ENCODE data around the gene CD27. TPM values are rescaled to one million over a fixed set of nuclear protein-coding genes. Genes with fewer than 3 reads are reported as not detected.
A peak's percentile ranks its signal among the peaks of the same experiment; 100 is the strongest.
"Not testable (repeated sequence)": the region's sequence is repeated elsewhere in the genome, so short reads cannot be mapped to it uniquely, and the experiment has no call there.

Gene CD27
- total RNA-seq, 1 donor from 2014 or later, result 1.2 TPM

DNA sequence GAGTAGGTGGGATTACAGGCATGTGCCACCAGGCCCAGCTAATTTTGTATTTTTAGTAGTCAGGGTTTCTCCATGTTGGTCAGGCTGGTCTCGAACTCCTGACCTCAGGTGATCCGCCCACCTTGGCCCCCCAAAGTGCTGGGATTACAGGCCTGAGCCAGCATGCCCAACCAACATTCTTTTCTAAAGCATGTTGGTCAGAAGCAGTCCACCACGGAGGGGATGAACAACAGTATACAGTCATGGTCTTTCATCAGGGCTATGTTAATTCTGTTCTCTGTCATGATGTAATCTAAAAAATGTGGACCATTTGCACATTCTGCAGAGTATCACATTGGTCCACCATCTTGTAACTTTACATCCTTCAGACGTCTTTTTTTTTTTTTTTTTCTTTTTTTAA lies 44.7 kb downstream of the CD27 start:
- no peaks in the 10 kb centered on the region for H3K27me3 ChIP-seq
- no peak for DNase-seq (ENCODE audit: extremely low spot score in 2 of 2)
- peaks cover 13% of the 10 kb centered on the region for H3K4me1 ChIP-seq
- TF ChIP-seq POLR2A (IDR thresholded peaks at IDR 0.05) (no peak), POLR2AphosphoS5 (IDR thresholded peaks at IDR 0.05; ENCODE audit: insufficient read depth in 1 of 2, low read depth in 1 of 2) (no peak)
- TF ChIP-seq, protein P1, sequence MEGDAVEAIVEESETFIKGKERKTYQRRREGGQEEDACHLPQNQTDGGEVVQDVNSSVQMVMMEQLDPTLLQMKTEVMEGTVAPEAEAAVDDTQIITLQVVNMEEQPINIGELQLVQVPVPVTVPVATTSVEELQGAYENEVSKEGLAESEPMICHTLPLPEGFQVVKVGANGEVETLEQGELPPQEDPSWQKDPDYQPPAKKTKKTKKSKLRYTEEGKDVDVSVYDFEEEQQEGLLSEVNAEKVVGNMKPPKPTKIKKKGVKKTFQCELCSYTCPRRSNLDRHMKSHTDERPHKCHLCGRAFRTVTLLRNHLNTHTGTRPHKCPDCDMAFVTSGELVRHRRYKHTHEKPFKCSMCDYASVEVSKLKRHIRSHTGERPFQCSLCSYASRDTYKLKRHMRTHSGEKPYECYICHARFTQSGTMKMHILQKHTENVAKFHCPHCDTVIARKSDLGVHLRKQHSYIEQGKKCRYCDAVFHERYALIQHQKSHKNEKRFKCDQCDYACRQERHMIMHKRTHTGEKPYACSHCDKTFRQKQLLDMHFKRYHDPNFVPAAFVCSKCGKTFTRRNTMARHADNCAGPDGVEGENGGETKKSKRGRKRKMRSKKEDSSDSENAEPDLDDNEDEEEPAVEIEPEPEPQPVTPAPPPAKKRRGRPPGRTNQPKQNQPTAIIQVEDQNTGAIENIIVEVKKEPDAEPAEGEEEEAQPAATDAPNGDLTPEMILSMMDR (IDR thresholded peaks at IDR 0.05), result no peak
- H3K9me3 ChIP-seq, result no peaks in the 10 kb centered on the region
- peaks cover 0 to 6% of the 10 kb centered on the region in 2 donors for H3K36me3 ChIP-seq
- no peak overlapping the region for H3K4me3 ChIP-seq
- no peak overlapping the region for H3K27ac ChIP-seq
- intact Hi-C loops (cut with DNase I), result no loop called here

DNA sequence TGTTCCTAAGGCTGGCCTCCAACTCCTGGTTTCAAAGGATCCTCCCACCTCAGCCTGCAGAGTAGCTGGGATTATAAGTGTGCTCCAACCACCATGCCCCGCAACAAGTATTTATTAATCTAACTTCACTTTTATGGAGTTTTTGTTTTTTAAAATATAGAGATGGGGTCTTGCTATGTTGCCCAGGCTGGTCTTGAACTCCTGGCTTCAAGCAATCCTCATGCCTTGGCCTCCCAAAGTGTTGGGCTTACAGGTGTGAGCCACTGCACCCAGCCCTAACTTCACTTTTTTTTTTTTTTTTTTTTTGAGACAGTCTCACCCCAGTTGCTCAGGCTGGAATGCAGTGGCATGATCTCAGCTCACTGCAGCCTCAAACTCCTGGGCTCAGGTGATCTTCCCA lies 45.9 kb downstream of the CD27 start:
- H3K4me1 ChIP-seq, result peaks cover 25% of the 10 kb centered on the region
- H3K9me3 ChIP-seq; H3K27ac ChIP-seq; H3K27me3 ChIP-seq; DNase-seq (ENCODE audit: extremely low spot score in 2 of 2); H3K36me3 ChIP-seq; H3K4me3 ChIP-seq: not testable (repeated sequence)
- intact Hi-C loops (cut with DNase I), result loop anchor here (5.0 kb wide), 1 partner anchor 42 kb away; the partner anchor contains the start of gene GAPDH

DNA sequence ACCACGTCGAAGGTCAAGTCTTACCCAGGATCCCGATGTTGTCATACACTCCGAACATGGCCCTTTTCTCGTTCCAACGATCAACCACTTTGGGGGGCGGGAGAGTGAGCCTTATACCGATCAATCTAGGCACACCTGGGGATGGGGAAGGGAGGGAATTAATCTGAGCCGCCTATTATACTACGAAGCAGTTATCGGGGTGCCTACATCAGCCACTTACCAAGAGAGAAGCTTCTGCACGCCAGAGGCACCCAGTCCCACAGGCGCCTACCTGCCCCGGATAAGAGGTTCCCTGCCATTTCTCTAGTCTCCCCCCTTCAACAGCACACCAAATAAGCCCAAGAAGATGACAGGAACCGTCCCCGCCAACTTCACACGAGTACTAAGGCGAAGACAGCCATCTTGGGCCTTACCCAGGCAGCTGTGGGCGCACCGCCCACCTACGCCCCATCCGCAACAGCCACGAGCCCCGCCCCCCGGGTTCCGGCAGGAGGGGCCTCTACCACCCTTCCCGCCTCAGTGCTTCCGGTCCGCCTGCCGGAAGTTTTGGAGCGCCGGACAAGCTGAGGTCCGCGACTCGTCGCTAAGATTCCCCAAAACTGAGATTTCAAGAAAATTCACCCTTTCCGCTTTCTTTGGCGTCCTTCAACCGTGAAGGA lies 48.2 kb downstream of the CD27 start, which contains the start of gene MRPL51:
TSS of gene MRPL51 (minus strand) at position 425 of the 659 bp plus-strand sequence. CDS start at position 299, 126 bp downstream.
- DNase-seq (ENCODE audit: extremely low spot score in 2 of 2), result peak in 1 of 2 donors; percentile 95
- intact Hi-C loops (cut with DNase I), result loop anchor here (5.0 kb wide), 1 partner anchor 39 kb away; the partner anchor contains the start of gene GAPDH
- peaks cover 25% of the 10 kb centered on the region for H3K4me1 ChIP-seq
- peak within 1 kb of the TSS; percentile 96 for H3K27ac ChIP-seq
- H3K36me3 ChIP-seq, result peaks cover 0 to 21% of the 10 kb centered on the region in 2 donors
- H3K9me3 ChIP-seq, result no peaks in the 10 kb centered on the region
- no peaks in the 10 kb centered on the region for H3K27me3 ChIP-seq
- peak within 1 kb of the TSS; percentile 77 to 90 for H3K4me3 ChIP-seq
- TF ChIP-seq, protein P1 (IDR thresholded peaks at IDR 0.05), result no peak
- peak; percentile 91 to 94 for TF ChIP-seq POLR2AphosphoS5 (IDR thresholded peaks at IDR 0.05; ENCODE audit: insufficient read depth in 1 of 2, low read depth in 1 of 2)
- peak in 1 of 2 donors; percentile 70 for TF ChIP-seq POLR2A (IDR thresholded peaks at IDR 0.05)

DNA sequence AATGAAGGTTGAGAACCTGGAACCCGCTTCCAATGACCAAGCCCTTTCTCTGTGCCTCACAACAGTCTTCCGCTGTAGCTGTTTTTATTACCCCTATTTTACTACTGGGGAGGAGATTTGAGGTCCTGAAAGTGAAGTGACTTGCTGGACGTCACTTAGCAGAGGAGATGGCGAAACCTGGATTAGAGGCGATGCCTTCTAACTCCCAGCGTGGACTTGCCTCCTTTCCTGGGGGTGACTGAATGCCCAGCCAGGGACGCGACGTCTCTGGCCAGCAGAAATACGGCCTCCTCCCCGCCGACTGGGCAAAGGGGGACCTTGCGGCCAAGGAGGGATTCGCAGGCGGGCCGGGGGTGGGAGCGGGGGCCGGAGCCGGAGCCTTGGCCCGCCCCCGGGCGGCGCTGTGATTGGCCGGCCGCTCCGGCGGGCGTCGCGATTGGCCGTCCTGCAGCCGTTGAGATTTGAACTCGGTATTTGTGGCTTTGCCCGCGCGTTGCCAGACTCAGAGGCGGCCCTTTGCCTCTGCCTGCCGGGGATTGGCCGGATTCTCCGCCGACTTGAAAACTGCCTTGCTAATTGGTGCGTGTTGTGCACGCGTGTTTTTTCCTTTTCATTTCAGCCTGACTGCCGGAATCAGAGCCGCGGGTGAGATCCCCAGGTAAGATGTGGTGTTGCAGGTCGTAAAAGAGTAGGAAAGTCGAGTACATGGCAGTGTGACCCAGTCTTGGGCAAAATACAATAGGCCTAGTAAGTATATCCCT lies 48.9 kb downstream of the CD27 start, which contains the start of gene NCAPD2:
TSS of gene NCAPD2 (plus strand) at position 606 of the 761 bp plus-strand sequence. CDS start 997 bp downstream, outside the sequence.
- Histone ChIP-seq H3K4me1 (peaks cover 25% of the 10 kb centered on the region), H3K9me3 (no peaks in the 10 kb centered on the region), H3K4me3 (peak within 1 kb of the TSS; percentile 77 to 90), H3K27ac (peak within 1 kb of the TSS; percentile 96), H3K27me3 (no peaks in the 10 kb centered on the region), H3K36me3 (peaks cover 0 to 21% of the 10 kb centered on the region in 2 donors)
- TF ChIP-seq, protein P1 (IDR thresholded peaks at IDR 0.05), result peak in 1 of 3 experiments; percentile 65
- no peak for TF ChIP-seq POLR2A (IDR thresholded peaks at IDR 0.05)
- TF ChIP-seq POLR2AphosphoS5 (IDR thresholded peaks at IDR 0.05; ENCODE audit: insufficient read depth in 1 of 2, low read depth in 1 of 2), result peak in 1 of 2 donors; percentile 86
- DNase-seq (ENCODE audit: extremely low spot score in 2 of 2), result peak; percentile 98
- intact Hi-C loops (cut with DNase I), result loop anchor here (5.0 kb wide), 1 partner anchor 39 kb away; the partner anchor contains the start of gene GAPDH

DNA sequence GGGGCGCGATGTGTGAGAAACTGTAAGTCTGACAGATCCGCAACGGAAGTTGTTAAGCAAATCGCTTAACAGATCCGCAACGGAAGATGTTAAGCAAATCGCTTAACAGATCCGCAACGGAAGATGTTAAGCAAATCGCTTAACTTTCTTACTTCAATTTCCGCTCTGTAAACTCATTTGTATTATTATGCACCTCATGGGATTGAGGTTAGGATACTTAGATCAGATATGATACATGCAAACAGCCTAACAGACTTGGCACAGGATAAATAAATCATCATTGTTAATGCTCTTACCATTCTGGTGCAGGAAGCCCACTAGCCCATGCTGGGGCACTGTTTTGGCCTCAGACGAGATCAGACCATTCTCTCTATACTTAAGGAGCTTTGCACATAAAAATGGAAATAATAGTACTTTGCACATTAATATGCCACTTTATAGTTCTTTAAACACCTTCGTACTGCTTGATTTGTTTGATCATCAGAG lies 49.5 kb downstream of the CD27 start:
- H3K27ac ChIP-seq, result no peak overlapping the region
- intact Hi-C loops (cut with DNase I), result loop anchor here (5.0 kb wide), 1 partner anchor 38 kb away; the partner anchor contains the start of gene GAPDH

More for the DNA sequence above, 49.5 kb downstream of the CD27 start:
- Histone ChIP-seq H3K4me3 (peak overlapping the region; percentile 77 to 90), H3K9me3 (no peaks in the 10 kb centered on the region), H3K36me3 (peaks cover 0 to 23% of the 10 kb centered on the region in 2 donors), H3K4me1 (peaks cover 25% of the 10 kb centered on the region), H3K27me3 (no peaks in the 10 kb centered on the region)
- no peak for TF ChIP-seq POLR2AphosphoS5 (IDR thresholded peaks at IDR 0.05; ENCODE audit: insufficient read depth in 1 of 2, low read depth in 1 of 2)
- TF ChIP-seq, protein P1 (IDR thresholded peaks at IDR 0.05), result no peak
- TF ChIP-seq POLR2A (IDR thresholded peaks at IDR 0.05), result no peak
- no peak for DNase-seq (ENCODE audit: extremely low spot score in 2 of 2)
